Measurements from ENCODE around the gene NABP1.
A peak's percentile ranks its signal among the peaks of the same experiment; 100 is the strongest.
"Not testable (repeated sequence)": the region's sequence is repeated elsewhere in the genome, so short reads cannot be mapped to it uniquely, and the experiment has no call there.

The NABP1 gene

GRCh38 chr2:191677646-191678436, at the start of gene NABP1:
Gene NABP1, plus strand, starts transcription at chr2:191678136. Its CDS starts 479 bp downstream, at chr2:191678615.
- DNase-seq: peak; percentile 99

- no peak for DNase-seq
These were observed 48.9 kb upstream of the NABP1 start for GRCh38 chr2:191629001-191629453.

DNA sequence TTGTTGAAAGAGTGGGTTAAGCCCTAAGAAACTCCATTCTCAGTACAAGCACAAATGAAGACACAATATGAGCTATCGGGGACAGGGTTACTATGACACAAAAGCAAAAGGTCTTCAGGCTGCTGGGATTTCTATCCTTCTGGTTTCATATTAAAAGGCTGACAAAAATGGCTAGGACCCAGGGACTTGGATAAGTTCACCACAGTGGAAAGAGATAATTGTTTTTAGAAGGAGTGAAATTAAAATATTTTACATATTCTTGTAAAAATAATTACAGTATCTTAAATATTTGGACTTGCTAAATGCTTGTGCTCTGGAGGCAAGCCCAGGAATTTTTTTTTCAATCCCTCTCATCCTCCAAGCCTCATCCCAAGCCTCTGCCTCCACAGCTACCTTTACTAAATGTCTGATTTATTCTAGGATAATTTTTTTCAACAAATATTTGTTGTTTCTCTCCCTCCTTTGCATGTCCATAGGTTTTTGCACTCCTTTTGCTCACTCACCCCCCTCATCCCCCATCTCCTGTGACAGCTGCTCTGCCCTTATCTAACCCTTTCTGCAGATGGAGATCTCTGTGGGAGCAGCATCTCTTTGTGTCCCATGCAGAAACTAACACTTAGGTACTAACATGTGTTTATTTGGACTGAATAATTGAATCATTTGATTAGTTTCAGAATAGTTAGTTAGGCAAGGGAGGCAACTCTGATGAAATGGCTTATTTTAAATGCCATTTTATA, 47.8 kb upstream of the NABP1 start:
- DNase-seq: no peak

- DNase-seq: no peak
These were observed 46.2 kb upstream of the NABP1 start for GRCh38 chr2:191631754-191632153.

DNA sequence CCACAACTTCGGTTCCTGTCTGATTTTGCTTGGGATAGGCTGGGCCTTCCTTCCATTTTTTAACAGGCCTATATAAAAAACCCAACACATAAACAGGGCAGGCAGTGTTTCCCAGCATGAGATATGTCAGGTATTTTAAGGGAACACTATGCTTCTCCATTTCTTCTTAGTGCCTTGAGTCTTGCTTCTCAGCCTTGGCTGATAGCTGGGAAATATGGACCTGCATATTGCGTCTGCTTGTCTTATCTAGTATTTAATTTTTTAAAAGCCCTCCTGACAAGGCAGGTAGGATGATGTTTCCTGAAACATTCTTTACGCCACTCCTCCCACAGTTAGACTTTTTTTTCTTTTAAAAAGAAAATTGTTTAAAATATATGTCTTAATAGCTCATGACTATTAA, 45.5 kb upstream of the NABP1 start:
- no peak for DNase-seq

DNA sequence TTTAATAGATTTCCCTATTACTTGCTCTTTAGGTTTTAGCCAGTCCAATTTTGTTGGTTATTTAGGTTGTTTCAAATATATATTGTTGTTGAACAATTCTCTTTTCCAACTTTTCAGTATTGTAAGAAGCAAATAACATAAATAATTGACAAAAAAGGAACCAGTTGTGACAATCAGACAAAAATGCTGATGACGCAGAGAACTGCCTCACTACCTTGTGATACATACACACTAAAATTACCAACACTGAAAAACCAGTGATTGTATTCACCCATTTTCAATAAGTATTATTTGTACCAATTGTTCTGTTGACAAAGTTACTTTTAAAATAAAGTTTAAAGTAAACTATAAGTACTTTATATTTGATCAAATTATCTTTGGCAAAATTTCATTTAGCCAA, 43.1 kb upstream of the NABP1 start:
- DNase-seq: no peak

- no peak for DNase-seq
These were observed 42.4 kb upstream of the NABP1 start for GRCh38 chr2:191635333-191636234.

DNA sequence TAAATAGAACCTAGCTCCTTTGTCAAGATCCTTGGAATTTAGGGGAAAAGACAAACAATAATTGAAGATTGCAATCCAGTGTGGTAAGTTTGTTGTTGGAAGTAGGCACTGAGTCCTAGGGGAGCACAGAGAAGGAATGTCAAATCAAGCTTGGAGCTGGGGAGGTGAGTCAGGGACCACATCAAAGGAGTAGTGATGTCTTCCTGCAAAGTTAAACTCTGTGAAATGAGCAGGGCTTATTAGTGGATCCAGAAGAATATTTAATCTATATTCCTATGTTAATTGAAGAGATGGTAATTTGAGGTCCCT, 41.7 kb upstream of the NABP1 start:
- no peak for DNase-seq

DNA sequence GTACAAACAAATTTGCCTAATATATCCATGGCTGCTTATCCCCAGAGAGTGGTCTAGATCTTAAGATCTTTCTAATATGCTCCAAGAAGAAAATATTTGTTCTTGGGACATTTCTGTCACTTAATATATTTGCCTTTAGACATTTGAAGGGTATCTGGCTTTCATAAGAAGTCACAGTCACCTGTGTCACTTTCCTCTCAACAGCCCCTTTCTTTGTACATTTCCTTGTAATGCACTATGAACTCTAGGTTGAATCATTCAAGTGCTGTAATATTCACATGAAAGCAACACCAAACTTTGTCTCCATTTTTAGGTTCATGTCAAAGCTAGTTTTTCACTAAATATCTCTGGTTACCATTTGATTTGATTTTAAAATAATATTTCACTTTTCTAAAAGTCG, 41.4 kb upstream of the NABP1 start:
- no peak for DNase-seq

GRCh38 chr2:191637182-191638078, 40.5 kb upstream of the NABP1 start:
- no peak for DNase-seq

DNA sequence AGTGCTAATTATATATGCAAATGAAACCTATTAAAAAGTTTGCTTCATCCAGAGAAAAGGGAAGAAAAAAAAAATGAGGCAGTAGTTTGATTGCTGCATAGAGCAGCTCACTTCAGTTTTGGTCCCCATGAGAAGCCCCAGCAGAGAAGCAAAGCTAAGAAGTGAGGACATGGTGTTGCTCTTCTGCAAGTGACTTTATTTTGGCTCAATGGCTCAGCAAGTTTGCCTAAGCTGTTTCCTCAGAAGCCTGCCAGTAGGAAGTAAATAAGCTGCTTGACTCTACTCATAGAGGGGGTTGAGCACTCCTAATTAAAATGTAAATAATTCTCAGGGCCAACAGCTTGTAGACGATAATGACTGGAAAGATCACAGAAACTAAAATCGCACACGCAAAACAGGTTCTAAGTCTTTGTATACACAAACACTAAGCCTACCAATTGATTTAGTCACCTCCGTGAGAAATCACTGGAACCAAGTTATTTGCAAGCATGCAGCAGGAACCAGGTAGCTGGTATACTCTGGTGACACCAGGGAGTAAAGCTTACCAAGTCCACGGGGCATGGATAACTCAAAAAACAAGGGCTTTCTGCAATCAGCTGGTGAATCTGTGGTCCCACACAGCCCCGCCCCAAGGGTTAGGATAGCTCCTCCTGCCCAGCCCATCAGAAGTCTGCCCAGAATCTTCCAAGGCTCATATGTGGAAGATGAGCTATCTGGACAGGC, 39.7 kb upstream of the NABP1 start:
- DNase-seq: peak; percentile 43

DNA sequence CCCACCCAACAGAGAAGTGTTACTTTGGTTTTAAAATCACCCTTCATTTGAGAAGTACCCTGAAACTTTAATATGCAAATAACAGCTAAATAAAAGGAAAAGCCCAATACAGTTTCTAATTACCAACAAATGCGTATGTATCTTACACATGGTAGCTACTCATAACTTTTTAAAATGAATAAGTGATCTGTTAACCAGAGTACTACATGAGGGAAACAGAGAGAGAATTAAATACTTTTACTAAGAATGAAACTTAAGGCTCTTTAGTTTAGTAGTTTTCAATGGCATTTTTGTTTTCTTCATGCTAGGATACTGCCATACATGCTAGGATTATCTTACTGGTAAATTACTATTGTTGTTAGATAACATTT, 39.1 kb upstream of the NABP1 start:
- DNase-seq: no peak

DNA sequence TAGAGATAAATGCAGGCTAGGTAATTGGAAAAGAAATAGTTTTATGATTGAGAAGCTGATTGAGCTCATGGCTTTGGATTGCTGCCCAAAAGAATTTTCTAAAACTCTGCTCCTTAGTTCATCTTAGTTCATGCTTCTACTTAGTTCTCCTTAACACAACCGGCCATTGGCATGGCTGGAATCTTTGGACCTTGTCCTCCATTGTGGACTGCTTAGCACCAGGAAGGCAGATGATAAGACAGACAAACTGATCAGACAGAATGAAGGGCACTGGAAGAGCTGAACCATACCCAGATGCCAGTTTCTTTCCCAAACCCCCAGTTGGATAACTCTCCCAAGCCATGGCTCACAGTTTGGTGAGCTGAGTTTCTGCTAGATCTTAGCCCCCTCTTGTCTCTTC, 36.3 kb upstream of the NABP1 start:
- no peak for DNase-seq

- no peak for DNase-seq
These were observed 35.4 kb upstream of the NABP1 start for GRCh38 chr2:191642541-191642940.

GRCh38 chr2:191643429-191643828, 34.5 kb upstream of the NABP1 start:
- DNase-seq: no peak

DNA sequence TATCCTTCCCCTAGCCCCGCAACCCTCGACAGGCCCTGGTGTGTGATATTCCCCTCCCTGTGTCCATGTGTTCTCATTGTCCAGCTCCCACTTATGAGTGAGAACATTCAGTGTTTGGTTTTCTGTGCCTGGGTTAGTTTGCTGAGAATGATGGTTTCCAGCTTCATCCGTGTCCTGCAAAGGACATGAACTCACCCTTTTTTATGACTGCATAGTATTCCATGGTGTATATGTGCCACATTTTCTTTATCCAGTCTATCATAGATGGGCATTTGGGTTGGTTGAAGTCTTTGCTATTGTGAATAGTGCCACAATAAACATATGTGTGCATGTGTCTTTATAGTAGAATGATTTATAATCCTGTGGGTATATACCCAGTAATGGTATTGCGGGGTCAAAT, 33.3 kb upstream of the NABP1 start:
- DNase-seq: not testable (repeated sequence)

- DNase-seq: no peak
These were observed 32.9 kb upstream of the NABP1 start for GRCh38 chr2:191645032-191645431.

- DNase-seq: no peak
These were observed 32.3 kb upstream of the NABP1 start for GRCh38 chr2:191645434-191646162.

DNA sequence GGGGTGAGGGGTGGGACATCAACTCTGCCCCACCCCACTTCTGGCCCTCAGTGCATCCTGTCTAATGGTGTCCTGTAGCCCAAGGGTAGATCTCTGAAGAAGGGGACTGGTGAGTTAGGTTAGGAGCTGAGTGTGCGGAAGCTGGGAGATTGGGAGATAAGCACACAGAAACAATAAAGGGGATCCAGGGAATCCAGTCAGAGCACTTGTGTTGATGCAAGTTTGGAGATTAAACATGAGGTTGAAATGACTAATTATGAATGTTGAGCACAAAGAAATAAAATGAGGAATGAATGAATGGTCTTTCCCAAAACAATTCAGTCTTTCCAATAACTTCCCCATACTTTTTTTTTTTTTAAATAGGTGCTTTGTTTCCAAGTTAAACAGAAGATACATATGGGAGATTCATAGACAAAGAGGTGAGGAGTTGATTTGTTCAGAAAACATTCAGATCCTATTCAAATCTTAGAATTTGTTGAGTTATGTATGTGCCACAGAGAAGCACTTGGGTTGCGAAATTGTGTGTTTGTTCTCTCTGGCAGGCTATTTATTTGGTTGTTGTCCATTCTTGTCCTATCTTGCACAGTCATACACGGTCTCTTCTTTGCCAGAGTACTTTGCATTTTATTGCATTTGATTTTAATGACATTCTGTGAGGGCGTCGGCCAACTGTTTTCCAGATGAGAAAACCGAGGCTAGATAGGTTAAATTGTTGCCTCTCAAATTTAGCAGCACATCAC, 31.6 kb upstream of the NABP1 start:
- DNase-seq: no peak

DNA sequence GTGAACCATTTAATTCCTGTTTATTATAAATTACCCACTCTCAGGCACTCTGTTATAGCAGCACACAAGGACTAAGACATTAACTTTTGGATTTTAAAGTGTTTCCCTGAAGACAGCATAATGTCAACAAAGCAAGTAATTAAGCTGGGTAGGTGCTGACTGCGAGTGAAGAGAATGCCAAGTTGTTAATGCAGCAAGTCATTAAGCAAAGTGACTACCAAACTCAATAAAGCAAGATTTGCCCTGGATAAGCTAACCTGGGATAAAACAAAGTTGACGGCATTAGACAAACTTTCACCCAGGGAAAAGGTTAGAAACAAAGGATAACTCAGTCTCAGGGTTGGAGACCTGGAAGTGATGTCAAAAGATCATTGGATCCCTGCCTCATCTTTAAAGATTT, 28.4 kb upstream of the NABP1 start:
- DNase-seq: no peak
